Peyer's patch (tissue), 4 donors: Measurements from ENCODE around the gene UBE2Z. TPM values are rescaled to one million over a fixed set of nuclear protein-coding genes. Genes with fewer than 3 reads are reported as not detected.

ENCODE experiments used
- DNase-seq, 3 donors: peaks; one replicate each; pipeline ENCODE4 v3.0.0-alpha.2; 2017 to 2019
- H3K27ac ChIP-seq, 4 donors: fragments of 200-600 bp; sonication (generic); one replicate each; pipeline ENCODE4 v1.5.1; 2016 to 2019
- H3K27me3 ChIP-seq, 2 donors: fragments of 200-600 bp; sonication (generic); one replicate each; pipeline ENCODE4 v1.5.1; 2019
- H3K36me3 ChIP-seq, 3 donors: fragments of 200-600 bp; sonication (generic); one replicate each; pipeline ENCODE4 v1.5.1; 2016 to 2019
- H3K4me1 ChIP-seq, 4 donors: fragments of 200-600 bp; sonication (generic); one replicate each; pipeline ENCODE4 v1.5.1; 2016 to 2019
- H3K4me3 ChIP-seq, 4 donors: fragments of 200-600 bp; sonication (generic); 1 replicate in 3 of 4; 2 replicates in 1 of 4; pipeline ENCODE4 v1.5.1; 2016 to 2019; ENCODE audit warnings: mild to moderate bottlenecking in 1 of 4
- H3K9me3 ChIP-seq, 4 donors: fragments of 200-600 bp; sonication (generic); one replicate each; pipeline ENCODE4 v1.5.1; 2016 to 2019; ENCODE audit warnings: mild to moderate bottlenecking in 1 of 4
- POLR2A ChIP-seq, 2 donors: fragments of 450-650 bp; IDR thresholded peaks; one replicate each; pipeline ENCODE4 v1.5.1; 2017; ENCODE audit warnings: antibody characterized with exemption in 2 of 2, mild to moderate bottlenecking in 2 of 2, moderate library complexity in 2 of 2
- small RNA-seq, 2 donors: library from RNA; depleted of rRNA; stranded (forward); fragments of <200 nt; gene quantifications; one replicate each; pipeline ENCODE3, GENCODE V24; 2016
- total RNA-seq, 4 donors: library from RNA; depleted of rRNA; stranded (reverse); fragments of >200 nt; gene quantifications; one replicate each; pipeline ENCODE4 v1.1.0, GENCODE V29; 2016
- TF ChIP-seq, protein P1 (sequence below), 6 experiments: fragments of 450-650 bp in 4 of 6; fragments of 200-600 bp in 2 of 6; sonication (generic) in 1 of 6; IDR thresholded peaks; one replicate each; pipeline ENCODE4 v1.5.1; 2017 to 2019; ENCODE audit warnings: antibody characterized with exemption in 6 of 6, mild to moderate bottlenecking in 3 of 6, moderate library complexity in 1 of 6

UBE2Z gene
- total RNA-seq, 4 donors from 2014 or later = 42.9 to 58.0 (median 49.8) TPM

DNA sequence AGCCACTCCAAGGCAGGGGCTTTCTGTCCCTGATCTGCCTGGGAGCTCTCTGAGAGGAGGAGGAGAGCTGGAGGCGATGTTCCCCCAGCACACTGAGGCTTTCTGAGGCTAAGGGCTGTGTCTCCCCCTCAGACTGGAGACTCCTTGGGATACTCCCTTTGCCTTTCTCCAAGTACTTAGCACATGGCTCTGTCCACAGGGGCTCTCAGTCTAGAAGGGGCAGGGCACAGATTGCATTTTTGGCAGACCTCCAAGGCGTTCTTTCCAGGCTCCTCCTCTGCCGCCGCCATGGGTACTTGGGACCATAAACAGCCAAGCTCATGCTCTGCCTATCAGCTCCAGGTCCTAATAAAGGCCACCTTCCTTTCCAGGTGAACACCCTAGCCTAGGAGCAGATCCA is 62.0 kb downstream of the UBE2Z start:
- no peak overlapping the region for H3K27ac ChIP-seq

DNA sequence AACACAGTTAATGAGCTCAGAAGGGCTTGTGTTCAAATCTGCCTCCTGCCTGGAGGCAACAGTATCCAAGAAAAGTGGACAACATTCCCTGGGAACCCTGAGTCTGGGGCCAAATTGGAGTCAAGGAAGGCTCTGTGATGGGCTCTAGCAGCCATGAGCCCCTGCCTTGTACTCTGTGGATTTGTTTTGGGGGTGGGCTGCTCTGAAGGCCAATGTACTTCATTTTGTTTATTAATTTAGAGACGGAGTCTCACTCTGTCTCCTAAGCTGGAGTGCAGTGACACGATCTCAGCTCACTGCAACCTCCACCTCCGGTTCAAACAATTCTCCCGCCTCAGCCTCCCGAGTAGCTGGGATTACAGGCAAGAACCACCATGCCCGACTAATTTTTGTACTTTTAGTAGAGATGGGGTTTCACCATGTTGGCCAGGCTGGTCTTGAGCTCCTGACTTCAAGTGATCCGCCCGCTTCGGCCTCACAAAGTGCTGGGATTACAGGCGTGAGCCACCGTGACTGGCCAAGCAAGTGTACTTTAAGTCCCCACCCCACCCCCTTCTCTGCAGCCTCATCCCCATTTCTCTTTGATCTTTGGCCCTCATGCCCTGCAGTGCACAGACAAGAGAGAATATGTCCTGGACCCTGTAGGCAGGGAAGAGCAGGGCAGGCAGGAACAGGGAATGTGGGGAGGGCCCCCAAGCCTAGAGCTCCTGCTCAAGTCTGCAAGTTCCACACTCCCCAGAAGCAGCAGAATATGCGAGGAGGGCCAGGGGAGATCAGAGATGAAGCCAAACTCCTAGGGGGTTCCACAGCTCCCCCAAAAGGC is 62.9 kb downstream of the UBE2Z start:
- TF ChIP-seq, protein P1, sequence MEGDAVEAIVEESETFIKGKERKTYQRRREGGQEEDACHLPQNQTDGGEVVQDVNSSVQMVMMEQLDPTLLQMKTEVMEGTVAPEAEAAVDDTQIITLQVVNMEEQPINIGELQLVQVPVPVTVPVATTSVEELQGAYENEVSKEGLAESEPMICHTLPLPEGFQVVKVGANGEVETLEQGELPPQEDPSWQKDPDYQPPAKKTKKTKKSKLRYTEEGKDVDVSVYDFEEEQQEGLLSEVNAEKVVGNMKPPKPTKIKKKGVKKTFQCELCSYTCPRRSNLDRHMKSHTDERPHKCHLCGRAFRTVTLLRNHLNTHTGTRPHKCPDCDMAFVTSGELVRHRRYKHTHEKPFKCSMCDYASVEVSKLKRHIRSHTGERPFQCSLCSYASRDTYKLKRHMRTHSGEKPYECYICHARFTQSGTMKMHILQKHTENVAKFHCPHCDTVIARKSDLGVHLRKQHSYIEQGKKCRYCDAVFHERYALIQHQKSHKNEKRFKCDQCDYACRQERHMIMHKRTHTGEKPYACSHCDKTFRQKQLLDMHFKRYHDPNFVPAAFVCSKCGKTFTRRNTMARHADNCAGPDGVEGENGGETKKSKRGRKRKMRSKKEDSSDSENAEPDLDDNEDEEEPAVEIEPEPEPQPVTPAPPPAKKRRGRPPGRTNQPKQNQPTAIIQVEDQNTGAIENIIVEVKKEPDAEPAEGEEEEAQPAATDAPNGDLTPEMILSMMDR (IDR thresholded peaks at IDR 0.05) = no peak
- TF ChIP-seq POLR2A (IDR thresholded peaks at IDR 0.05) = no peak
- H3K27me3 ChIP-seq = no peaks in the 10 kb centered on the region
- DNase-seq = peak in 1 of 3 donors; percentile 7
- no peaks in the 10 kb centered on the region for H3K36me3 ChIP-seq
- no peak overlapping the region for H3K4me3 ChIP-seq
- H3K9me3 ChIP-seq = no peaks in the 10 kb centered on the region
- H3K27ac ChIP-seq = no peak overlapping the region
- no peaks in the 10 kb centered on the region for H3K4me1 ChIP-seq

More for the DNA sequence above, 62.0 kb downstream of the UBE2Z start:
- TF ChIP-seq POLR2A (IDR thresholded peaks at IDR 0.05) = no peak
- TF ChIP-seq, protein P1 (IDR thresholded peaks at IDR 0.05) = no peak
- Histone ChIP-seq H3K4me3 (no peak overlapping the region), H3K36me3 (no peaks in the 10 kb centered on the region), H3K27me3 (no peaks in the 10 kb centered on the region), H3K4me1 (no peaks in the 10 kb centered on the region), H3K9me3 (no peaks in the 10 kb centered on the region)
- DNase-seq = peak in 1 of 3 donors; percentile 19

DNA sequence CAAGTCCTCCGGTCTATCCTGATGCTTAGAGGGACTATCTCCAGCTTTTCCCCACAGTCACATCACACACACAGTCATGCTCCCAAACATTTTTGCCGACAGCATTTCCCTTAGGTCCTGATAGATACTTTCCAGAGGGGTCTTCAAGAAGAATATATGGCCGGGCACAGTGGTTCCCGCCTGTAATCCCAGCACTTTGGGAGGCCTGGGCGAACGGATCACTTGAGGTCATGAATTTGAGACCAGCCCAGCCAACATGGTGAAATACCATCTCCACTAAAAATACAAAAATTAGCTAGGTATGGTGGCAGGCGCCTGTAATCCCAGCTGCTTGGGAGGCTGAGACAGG is 64.5 kb downstream of the UBE2Z start:
- Histone ChIP-seq H3K4me1 (no peaks in the 10 kb centered on the region), H3K36me3 (no peaks in the 10 kb centered on the region), H3K9me3 (no peaks in the 10 kb centered on the region), H3K27ac (no peak overlapping the region), H3K4me3 (no peak overlapping the region), H3K27me3 (no peaks in the 10 kb centered on the region)
- TF ChIP-seq, protein P1 (IDR thresholded peaks at IDR 0.05) = no peak
- TF ChIP-seq POLR2A (IDR thresholded peaks at IDR 0.05) = no peak
- no peak for DNase-seq

DNA sequence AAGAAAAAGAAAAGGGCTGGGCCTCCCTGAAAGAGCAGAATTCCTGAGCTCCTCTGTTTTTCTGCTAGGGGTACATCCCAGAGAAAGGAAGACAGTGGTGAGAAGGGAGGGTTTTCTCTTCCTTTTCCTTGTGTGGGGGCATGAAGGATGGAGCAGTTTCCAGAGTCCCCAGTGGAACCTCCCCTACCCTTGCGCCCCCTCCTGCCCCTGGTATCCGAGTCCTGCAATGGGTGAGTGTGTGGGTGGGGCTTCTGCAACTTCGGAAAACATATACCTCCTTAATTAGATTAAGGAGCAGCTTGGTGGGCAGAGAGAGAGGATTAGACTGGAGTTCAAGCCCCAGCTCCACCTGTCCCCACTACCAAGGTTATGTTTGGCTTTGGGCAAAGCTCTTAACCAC is 65.6 kb downstream of the UBE2Z start:
- H3K27me3 ChIP-seq = no peaks in the 10 kb centered on the region
- TF ChIP-seq POLR2A (IDR thresholded peaks at IDR 0.05) = no peak
- TF ChIP-seq, protein P1 (IDR thresholded peaks at IDR 0.05) = no peak
- H3K27ac ChIP-seq = no peak overlapping the region
- DNase-seq = peak in 1 of 3 donors; percentile 6
- no peaks in the 10 kb centered on the region for H3K9me3 ChIP-seq
- H3K36me3 ChIP-seq = no peaks in the 10 kb centered on the region
- H3K4me1 ChIP-seq = no peaks in the 10 kb centered on the region
- no peak overlapping the region for H3K4me3 ChIP-seq

Small RNAs within 50 kb of the gene (small RNA-seq; reads per million reads assigned to genes)
- gene AC068531.1 (0 reads per million in 2 donors), gene RF00263 (0 reads per million in 2 donors), gene RF01210 (0 reads per million in 2 donors), gene RNU1-42P (0 reads per million in 2 donors)

Other genes starting within 250 kb of the UBE2Z start
- gene PRAC1, start 185.9 kb upstream of the UBE2Z start, total RNA-seq = not detected
- not detected for gene PRAC2, start 185.2 kb upstream of the UBE2Z start, total RNA-seq
- under 1 TPM in 1 of 4 donors, not detected in 3; 0.54 TPM for gene HOXB13, start 179.7 kb upstream of the UBE2Z start, total RNA-seq
- gene TTLL6, start 91.2 kb upstream of the UBE2Z start, total RNA-seq = 1 to 10 TPM in 3 of 4 donors, not detected in 1; 1.1 to 7.5 (median 1.5) TPM
- 100 to 1,000 TPM; 124 to 334 (median 163) TPM for gene CALCOCO2, start 77.4 kb upstream of the UBE2Z start, total RNA-seq
- gene ATP5MC1, start 15.6 kb upstream of the UBE2Z start, total RNA-seq = 100 to 1,000 TPM in 3 of 4 donors, 10 to 100 TPM in 1; 56.1 to 126 (median 109) TPM
- 10 to 100 TPM; 60.2 to 80.9 (median 66.4) TPM for gene SNF8, start 36.4 kb downstream of the UBE2Z start, total RNA-seq
- gene GIP, start 60.2 kb downstream of the UBE2Z start, total RNA-seq = not detected
- gene IGF2BP1, start 89.0 kb downstream of the UBE2Z start, total RNA-seq = under 1 TPM in 1 of 4 donors, not detected in 3; 0.54 TPM
- gene B4GALNT2, start 224.4 kb downstream of the UBE2Z start, total RNA-seq = 10 to 100 TPM in 1 of 4 donors, 1 to 10 TPM in 2, under 1 TPM in 1; 0.83 to 11.2 (median 7.5) TPM